IPS DF 19.7 (cell line): ENCODE measurements around the gene IFTAP.
A peak's percentile ranks its signal among the peaks of the same experiment; 100 is the strongest.
"Not testable (repeated sequence)": the region's sequence is repeated elsewhere in the genome, so short reads cannot be mapped to it uniquely, and the experiment has no call there.

Source experiments
- DNase-seq: peaks from one replicate; pipeline ENCODE4 v3.0.0-alpha.2; 2013; ENCODE audit warnings: low read depth, low spot score

IFTAP gene, protein sequence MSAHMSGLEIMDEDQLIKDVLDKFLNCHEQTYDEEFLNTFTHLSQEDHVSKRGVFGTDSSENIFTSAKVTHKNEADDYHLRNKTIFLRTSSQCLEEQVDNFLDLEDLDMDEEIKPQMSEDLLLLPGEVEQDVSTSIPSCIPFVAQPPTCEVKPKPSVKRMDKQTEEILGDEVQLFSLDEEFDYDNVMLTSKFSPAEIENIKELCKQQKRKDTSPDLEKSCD

DNA sequence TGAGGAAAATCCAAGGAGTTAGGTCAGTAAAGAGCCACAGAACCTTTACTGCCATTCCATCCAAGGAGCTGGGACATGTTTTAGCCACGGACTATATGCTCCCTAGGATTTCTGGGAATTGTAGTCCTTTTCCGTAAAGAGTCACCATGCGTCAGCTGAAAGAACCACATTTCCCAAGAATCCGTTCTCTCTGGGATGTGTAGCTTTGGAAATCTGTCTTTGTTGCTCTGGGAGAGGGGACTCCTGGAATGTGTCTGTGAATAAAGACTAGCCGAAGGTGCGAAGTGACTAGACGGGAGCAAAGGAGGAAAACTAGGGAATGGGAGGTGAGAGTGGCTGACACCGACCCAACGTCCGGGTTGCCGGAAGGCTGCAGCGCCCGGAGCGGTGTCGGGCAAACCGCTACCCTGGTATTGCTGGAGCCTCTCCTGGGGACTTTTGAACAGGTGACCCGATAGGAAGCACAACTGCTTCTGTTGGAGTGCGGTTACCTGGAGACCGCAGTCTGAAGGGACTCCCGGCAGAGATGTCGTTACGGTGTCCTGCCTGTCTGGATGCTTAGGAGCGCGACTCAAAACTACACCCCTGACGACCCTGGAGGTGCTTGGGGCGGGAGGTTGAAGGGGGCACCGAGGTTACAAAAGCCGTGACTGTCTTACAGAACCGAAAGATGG is at the start of gene IFTAP:
TSS of gene IFTAP (plus strand) at position 187 of the 674 bp plus-strand sequence. CDS start 15,602 bp downstream, outside the sequence.
- DNase-seq, result peak; percentile 94

DNA sequence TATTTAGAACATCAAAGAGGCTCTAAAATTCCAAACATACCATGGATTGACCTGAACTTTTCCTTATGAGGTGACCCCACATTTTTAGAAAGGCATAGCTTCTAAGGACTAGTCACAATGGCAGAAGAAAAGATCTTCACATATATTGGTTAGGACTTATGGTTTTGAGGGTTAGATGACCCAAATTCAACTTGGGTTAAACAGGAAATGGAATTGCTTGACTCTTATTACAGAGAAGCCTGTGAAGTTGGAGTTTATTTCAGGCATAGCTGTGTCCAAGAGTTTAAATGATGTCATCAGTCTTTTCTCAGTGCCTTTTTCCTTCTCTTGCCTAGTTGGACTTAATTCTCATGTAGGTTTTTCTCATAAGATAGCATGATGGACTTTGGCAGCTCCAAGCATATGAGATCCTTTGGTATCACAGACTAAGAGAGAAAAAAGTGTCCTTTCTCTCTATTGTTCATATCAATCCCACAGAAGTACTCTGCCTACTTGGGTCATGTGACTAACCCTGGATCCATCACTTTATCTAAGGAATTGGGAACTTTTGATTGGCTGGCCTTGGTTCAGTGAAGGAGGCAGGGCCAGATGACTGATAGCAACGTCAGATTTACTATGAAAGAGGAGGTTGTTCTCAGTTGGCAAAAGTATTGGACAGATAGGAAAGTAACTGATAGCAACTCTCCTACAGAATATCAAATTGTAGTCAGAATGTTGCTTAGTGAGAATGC is 43.8 kb upstream of the IFTAP start:
- no peak for DNase-seq

DNA sequence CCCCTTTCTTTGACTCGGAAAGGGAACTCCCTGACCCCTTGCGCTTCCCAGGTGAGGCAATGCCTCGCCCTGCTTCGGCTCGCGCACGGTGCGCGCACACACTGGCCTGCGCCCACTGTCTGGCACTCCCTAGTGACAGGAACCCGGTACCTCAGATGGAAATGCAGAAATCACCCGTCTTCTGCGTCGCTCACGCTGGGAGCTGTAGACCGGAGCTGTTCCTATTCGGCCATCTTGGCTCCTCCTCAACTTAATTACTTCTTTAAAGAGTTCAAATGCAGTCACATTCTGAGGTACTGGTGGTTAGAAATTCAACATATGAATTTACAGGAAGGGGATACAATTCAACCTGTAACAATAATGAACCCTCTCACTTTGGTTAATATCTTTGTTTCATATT is 36.9 kb upstream of the IFTAP start:
- not testable (repeated sequence) for DNase-seq

DNA sequence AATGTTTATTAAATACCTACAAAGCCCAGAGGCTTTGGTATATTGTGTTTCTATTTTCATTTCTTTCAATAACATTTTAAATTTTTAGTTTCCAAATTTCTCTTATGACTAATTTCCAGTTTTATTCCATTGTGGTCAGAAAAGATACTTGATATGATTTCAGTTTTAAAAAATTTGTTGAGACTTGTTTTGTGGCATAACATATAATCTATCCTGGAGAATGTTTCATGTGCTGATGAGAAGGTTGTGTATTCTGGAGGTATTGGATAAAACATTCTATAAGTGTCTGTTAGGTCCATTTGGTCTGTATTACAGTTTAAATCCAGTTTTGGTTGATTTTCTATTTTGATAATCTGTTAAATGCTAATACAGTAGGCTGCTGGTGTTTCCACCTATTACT is 36.3 kb upstream of the IFTAP start:
- no peak for DNase-seq

DNA sequence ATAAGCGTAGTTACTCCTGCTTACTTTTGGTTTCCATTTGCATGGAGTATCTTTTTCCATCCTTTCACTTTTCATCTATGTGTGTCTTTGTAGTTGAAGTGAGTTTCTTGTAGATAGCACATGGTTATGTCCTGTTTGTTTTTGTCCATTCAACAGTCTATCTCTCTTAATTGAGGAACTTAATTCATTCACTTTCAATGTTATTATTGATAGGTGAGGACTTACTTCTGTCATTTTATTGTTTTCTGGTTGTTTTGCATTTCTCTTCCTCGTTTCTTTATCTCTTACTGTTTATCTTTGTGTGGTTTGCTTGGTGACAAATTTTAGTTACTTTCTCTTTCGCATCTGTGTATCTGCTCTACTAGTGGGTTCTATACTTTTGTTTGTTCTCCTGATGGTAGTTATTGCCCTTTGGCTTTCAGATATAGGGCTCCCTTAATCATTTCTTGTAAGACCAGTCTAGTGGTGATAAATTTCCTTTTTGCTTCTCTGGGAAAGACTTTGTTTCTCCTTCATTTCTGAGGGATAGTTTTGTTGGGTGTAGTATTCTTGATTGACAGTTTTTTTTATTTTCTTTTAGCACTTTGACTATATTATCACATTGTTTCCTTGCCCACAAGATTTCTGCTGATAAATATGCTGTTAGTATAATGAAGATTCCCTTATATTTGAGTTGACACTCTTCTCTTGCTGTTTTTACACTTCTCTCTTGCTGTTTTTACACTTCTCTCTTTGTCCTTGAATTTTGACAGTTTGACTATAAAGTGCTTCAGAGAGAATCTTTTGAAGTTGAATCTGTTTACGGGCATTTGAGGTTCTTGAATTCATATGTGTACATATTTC is 35.5 kb upstream of the IFTAP start:
- DNase-seq, result no peak

DNA sequence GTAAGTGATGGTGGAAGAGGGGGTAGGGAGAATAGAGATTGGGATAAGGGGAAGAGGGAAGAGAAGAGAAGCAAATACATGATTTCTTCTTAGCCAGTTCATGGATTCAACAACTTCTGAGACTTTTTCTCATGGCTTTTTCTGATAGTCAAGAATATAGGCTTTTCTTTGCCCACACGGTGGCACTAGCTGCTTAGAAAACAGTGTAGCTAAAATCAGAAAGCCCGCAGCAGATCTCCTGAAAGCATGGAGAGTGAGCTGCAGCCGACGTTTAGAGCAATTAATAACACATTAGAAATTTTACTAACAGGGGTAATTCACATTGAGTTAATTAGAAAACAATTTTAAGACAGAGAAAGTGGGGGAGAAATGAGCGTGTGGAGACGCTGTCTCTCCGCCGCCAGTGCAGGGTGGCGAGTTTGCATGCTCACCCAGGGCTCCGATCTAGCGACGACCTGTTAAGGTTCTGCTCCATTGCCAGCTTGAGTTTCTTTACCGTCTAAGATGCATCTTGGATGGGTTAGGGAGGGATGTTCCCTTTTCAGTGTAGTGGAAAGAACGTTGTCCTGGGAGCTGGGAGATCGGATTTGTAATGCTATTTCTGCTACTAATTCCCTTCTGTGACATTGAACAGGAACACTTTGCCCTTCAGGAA is 29.8 kb upstream of the IFTAP start:
- peak; percentile 7 for DNase-seq

DNA sequence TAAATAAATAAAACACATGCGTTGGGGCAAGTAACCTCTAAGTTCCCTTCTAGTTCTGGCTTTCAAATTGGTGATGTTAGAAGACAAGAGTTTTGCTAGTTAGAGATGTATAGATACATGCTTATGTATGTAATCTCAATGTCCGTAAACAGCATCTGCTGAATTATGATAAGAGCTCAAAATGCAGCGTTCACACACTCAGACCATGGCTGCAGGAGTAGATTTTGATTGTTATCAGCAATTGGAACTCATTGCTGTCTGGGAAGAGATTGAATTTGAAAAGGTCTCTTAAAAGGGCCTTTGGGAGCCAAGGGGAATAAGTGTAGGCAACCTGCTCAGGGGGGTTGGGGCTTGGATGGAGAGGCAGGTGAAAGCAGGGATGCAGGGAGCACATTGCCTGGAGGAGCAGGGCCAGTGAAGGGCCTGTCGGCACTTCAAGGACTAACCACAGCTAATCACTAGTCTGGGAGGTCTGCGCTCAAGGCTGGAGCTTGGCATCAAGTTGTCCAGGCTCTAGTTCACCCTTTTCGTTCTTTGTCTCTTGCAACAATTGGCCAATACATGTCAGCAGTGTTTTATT is 29.2 kb upstream of the IFTAP start:
- DNase-seq, result no peak

DNA sequence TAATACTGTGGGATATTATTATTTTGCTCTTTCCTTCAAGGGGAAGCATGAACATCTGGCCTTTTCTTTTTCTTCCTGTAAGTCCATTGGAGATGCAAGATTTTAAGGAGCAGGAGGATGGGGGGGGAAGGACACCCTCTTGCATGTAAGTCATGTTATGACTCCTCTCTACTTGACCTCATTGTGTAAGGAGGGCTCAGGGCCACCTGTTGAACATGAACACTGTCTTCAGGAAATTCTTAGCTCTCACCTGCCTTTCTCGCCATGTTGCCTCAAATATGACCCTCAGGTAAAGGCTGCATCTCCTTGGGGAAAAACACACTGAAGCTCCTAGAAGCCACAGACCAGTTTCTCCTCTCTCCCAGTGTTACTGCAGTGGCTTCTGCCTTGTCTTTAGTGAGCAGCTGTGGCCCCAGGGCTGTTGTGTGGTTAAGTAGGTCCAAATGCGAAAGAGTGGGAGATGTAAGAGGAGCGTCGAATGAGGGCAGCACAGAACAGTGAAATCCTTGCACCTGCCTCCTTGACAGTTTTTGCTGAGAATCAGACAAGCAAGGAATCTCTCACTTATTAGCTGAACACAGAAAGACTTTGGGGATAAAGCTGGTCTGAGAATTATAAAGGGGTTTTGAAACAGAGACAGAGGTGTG is 27.8 kb upstream of the IFTAP start:
- no peak for DNase-seq

DNA sequence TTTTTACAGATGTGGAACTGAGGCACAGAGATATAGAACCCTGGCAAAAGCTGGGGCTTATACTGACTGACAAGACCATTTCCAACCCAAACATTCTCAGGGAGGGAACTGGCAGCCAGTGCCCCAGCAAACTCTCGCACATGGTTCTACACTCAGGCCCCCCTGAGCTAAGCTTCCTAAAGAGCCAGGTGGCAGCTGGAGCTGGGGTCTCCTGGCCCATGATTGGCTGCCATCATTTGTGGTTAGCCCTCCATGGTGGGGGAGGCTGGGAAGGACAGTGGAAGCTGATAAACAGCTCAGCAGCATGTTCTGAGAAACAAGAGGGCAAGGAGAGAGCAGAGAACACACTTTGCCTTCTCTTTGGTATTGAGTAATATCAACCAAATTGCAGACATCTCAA is 26.6 kb upstream of the IFTAP start, which contains the start of gene RAG1:
TSS of gene RAG1 (plus strand) at position 314 of the 400 bp plus-strand sequence. CDS start 5,298 bp downstream, outside the sequence.
- DNase-seq, result no peak

DNA sequence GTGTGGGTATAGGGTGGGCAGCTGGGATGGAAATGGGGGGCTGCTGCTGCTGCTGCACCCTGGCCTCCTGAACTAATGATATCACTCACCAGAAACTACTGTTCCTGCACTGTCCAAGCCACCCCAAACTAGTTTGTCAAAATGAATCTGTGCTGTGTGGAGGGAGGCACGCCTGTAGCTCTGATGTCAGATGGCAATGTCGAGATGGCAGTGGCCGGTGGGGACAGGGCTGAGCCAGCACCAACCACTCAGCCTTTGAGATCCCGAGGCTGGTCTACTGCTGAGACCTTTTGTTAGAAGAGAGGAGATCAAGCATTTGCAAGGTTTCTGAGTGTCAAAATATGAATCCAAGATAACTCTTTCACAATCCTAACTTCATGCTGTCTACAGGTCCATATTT is 25.2 kb upstream of the IFTAP start:
- no peak for DNase-seq

DNA sequence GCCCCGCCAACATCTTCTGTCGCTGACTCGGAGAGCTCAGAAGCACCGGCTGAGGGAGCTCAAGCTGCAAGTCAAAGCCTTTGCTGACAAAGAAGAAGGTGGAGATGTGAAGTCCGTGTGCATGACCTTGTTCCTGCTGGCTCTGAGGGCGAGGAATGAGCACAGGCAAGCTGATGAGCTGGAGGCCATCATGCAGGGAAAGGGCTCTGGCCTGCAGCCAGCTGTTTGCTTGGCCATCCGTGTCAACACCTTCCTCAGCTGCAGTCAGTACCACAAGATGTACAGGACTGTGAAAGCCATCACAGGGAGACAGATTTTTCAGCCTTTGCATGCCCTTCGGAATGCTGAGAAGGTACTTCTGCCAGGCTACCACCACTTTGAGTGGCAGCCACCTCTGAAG is 19.8 kb upstream of the IFTAP start:
- DNase-seq, result no peak

DNA sequence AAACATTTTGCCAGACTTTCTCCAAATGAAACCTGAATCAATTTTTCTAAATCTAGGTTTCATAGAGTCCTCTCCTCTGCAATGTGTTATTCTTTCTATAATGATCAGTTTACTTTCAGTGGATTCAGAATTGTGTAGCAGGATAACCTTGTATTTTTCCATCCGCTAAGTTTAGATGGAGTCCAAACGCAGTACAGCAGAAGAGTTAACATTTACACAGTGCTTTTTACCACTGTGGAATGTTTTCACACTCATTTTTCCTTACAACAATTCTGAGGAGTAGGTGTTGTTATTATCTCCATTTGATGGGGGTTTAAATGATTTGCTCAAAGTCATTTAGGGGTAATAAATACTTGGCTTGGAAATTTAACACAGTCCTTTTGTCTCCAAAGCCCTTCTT is 16.9 kb upstream of the IFTAP start:
- DNase-seq, result no peak

DNA sequence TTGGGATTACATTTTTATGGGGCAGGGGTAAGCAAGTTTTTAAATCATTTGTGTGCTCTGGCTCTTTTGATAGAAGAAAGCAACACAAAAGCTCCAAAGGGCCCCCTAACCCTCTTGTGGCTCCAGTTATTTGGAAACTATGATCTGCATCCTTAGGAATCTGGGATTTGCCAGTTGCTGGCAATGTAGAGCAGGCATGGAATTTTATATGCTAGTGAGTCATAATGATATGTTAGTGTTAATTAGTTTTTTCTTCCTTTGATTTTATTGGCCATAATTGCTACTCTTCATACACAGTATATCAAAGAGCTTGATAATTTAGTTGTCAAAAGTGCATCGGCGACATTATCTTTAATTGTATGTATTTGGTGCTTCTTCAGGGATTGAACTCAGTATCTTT is 16.4 kb upstream of the IFTAP start:
- DNase-seq, result no peak

DNA sequence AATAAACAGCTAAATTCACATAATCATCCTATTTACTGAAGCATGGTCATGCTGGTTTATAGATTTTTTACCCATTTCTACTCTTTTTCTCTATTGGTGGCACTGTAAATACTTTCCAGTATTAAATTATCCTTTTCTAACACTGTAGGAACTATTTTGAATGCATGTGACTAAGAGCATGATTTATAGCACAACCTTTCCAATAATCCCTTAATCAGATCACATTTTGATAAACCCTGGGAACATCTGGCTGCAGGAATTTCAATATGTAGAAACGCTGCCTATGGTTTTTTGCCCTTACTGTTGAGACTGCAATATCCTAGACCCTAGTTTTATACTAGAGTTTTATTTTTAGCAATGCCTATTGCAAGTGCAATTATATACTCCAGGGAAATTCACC is 15.8 kb upstream of the IFTAP start:
- no peak for DNase-seq

DNA sequence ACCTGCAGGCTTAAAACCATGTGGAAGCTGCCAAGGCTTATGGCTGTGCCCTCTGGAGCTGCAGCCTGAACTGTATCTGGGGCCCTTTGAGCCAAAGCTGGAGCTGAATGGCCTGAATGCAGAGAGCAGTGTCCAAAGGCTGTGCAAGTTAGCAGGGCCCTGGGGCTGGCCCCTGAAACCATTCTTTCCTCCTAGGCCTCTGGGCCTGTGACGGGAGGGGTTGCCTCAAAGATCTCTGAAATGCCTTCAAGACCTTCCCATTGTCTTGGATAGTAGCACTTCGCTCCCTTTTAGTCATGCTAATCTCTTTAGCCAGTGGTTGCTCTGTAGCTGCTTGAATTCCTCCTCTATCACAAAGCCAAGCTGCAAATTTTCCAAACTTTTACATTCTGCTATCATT is 12.8 kb upstream of the IFTAP start:
- no peak for DNase-seq

DNA sequence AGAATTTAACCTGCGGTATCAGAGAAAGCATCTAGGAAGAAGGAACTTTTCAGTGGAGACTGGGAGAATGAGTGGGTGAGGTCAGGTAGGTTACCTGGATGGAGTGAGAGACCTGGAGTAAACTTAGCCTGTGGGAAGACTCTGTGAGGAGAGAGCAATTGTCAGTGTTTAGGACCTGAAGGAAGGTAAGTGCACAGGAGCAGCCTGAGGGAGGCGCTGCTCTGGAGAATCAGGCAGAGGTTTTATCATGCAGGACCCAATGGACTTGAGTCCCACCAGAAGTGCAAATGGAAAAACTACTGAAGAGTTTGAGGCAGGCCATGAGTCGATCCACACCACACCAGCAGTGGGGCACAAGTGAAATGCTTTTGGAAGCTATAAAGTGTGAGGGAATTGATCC is 10.6 kb upstream of the IFTAP start:
- no peak for DNase-seq

DNA sequence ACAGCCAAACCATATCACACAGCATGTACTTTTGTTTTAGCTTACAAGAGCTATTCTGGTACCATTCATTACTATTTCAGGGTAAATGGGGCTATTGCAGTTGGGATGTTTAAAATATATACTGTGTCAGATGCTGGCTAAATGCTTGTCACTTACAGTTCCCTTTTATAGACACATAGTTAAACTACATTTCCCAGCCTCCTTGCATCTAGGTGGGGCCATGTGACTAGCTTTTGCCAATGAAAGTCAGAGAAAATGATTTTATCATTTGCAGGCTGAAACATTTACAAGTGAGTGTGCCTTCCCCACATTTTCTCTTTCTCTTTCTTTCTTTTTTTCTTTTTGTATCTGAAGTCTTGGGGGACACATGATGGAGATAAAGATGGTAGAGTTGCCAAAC is 7.8 kb upstream of the IFTAP start:
- DNase-seq, result no peak

DNA sequence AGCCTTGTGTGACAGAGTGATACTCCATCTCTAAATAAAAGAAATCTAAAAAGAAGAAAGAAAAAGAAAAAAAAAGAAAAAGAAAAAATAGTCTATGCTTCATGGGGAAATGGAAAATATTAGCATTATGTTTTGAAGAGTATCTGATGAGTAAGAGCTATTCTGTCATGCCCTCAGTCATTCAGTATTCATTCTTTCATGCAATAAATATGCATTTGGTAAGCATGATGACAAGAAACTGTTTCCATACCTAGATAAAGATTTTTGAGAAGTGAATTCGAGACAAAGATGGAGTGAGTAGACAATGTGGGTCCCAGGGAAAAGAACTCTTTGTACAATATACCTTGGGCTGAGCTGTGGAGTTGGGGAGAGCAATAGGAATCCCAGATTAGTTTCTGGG is 6.2 kb upstream of the IFTAP start:
- DNase-seq, result no peak

DNA sequence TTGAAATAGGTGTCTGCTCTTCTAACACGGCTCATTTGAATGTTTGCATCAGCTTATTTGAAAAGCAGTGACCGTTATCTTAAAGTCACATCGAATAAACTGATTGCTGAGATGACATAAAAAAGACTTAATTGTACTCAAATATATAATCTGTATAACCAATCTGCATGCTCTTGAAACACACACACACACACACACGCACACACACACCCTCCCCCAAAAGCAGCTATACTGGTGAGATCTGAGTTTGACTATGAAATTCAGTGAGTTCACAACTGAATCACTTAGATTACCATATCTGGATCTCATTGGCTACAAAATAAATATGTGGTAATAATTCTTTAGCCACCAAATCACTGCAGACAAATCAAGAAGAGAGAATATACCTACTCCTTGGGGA is 3.8 kb upstream of the IFTAP start:
- DNase-seq, result no peak

DNA sequence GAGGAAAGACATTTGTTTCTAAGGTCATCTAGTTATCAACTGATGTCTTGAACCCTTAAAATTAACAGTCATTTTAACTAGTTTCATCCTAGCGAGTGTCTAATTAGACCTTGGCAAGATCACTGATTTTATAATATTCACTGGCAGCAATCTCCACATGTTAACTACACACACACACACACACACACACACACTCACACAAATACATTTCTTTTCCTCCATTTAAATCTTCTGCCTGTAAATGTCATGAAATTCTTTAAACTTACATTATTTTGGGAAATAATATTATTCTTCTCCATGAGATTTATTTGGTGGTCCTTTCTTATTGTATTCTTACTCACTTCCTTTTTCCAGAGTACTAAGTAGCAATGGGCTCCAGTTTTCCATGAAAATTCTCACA is 2.9 kb upstream of the IFTAP start:
- DNase-seq, result no peak

DNA sequence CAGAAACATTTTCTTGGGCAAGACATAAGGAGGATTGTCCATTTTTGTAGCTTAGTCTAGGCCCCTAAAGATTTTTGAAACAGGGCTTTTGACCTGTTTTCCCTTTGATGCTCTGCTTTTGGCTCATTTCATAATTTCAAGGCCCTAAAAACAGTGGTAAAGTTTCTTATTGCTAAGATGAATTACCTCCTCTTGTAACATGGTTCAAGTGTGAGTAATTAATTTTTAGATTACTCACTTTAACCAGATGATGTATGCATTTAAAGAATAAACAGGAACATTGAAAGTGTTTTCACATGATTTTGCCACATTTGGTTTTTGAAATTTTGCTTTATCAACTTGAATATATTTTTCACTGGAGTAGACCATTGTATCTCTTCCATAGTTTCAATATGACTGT is 2.6 kb downstream of the IFTAP start:
- DNase-seq, result no peak
